ENCODE measurements around the gene LYZL6. TPM values are rescaled to one million over a fixed set of nuclear protein-coding genes. Genes with fewer than 3 reads are reported as not detected.
A peak's percentile ranks its signal among the peaks of the same experiment; 100 is the strongest.
"Not testable (repeated sequence)": the region's sequence is repeated elsewhere in the genome, so short reads cannot be mapped to it uniquely, and the experiment has no call there.

Gene LYZL6
- total RNA-seq, 2 experiments from 2014 or later: not detected

- peaks cover 2% of the 10 kb centered on the region for H3K27me3 Mint-ChIP-seq
- no peak for DNase-seq
- peaks cover 37% of the 10 kb centered on the region for H3K4me1 Mint-ChIP-seq
- peaks cover 63% of the 10 kb centered on the region for H3K36me3 Mint-ChIP-seq
- H3K9me3 Mint-ChIP-seq: peaks cover 10% of the 10 kb centered on the region
- no peak overlapping the region for H3K27ac Mint-ChIP-seq
- no peak overlapping the region for H3K4me3 Mint-ChIP-seq
- ATAC-seq (ENCODE audit: low read depth): no peak
- POLR2A ChIA-PET: interaction anchor here (1.7 to 1.8 kb wide), 2 partner anchors 15 to 37 kb away, joined by 5 read pairs; no protein-coding TSS in a partner anchor
These were observed 31.1 kb downstream of the LYZL6 start for GRCh38 chr17:35912339-35912912.

- POLR2A ChIA-PET: interaction anchor here (1.1 to 2.4 kb wide), 3 partner anchors 9 to 15 kb away, joined by 3 to 8 read pairs (median 3); no protein-coding TSS in a partner anchor
- ATAC-seq (ENCODE audit: low read depth) (no peak), DNase-seq (no peak)
- Mint-ChIP-seq H3K36me3 (peaks cover 51% of the 10 kb centered on the region), H3K4me1 (peaks cover 34% of the 10 kb centered on the region), H3K27me3 (peaks cover 2% of the 10 kb centered on the region), H3K9me3 (peaks cover 7% of the 10 kb centered on the region), H3K4me3 (no peak overlapping the region), H3K27ac (no peak overlapping the region)
These were observed 34.1 kb downstream of the LYZL6 start for GRCh38 chr17:35909408-35909807.

DNA sequence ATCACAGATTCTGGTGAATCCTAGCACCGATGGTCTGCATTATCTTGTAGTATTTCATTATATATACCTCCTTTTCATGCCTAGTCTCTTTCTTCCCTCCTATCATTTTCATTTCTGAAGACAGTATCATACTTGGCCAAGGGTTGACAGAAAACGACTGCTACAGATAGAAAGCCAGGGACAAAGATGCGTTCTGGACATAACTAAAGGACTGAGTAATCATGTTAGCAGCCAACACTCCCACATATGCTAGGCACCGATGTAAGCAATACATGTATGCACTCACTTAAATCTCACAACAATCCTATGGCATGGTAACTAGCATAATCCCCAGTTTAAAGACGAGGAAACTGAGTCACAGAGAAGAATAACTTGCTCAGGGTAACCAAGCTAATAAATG is 35.8 kb downstream of the LYZL6 start:
- POLR2A ChIA-PET: no interaction called here

DNA sequence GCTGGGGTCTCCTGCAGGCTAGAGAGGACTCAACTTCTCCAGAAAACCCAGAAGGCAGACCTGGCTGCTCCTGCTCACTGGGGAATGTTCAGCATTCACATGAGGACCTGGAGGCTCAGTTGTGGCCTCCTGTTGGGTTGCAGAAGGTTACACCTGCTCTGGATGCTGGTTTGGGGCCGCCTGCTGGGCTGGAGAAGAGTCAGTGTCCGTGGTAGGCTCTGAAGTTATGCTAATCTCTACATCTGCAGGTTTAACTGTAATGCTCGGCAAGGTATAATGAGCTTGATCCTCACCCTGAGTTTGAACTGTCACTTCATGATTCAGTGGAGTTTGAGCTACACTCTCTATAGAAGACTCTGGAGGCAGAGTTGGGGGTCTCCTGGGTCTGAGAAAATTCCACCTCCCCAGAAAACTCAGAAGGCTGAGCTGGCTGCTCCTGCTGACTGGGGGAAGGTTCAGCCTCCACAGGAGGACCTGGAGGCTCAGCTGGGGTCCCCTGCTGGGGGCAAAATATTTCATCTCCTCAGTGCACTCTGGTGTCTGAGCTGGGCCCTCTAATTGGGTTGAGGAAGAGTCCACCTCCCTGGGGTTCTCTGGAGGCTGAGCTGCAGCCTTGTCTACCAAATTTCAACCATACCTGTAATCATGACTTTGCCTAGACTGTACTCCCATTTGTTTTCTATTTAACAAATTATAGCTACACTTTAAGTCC is 36.4 kb downstream of the LYZL6 start:
- Mint-ChIP-seq H3K4me1 (peaks cover 25% of the 10 kb centered on the region), H3K4me3 (no peak overlapping the region), H3K27me3 (no peaks in the 10 kb centered on the region), H3K27ac (no peak overlapping the region), H3K9me3 (peaks cover 7% of the 10 kb centered on the region), H3K36me3 (peaks cover 39% of the 10 kb centered on the region)
- POLR2A ChIA-PET: interaction anchor here (1.0 kb wide), 1 partner anchor 66 kb away, joined by 3 read pairs; no protein-coding TSS in a partner anchor
- DNase-seq (no peak), ATAC-seq (ENCODE audit: low read depth) (no peak)

More for the DNA sequence above, 35.8 kb downstream of the LYZL6 start:
- H3K9me3 Mint-ChIP-seq: peaks cover 7% of the 10 kb centered on the region
- peaks cover 25% of the 10 kb centered on the region for H3K4me1 Mint-ChIP-seq
- peaks cover 40% of the 10 kb centered on the region for H3K36me3 Mint-ChIP-seq
- DNase-seq (no peak), ATAC-seq (ENCODE audit: low read depth) (no peak)
- no peaks in the 10 kb centered on the region for H3K27me3 Mint-ChIP-seq
- H3K27ac Mint-ChIP-seq: peak overlapping the region; percentile 40
- no peak overlapping the region for H3K4me3 Mint-ChIP-seq

DNA sequence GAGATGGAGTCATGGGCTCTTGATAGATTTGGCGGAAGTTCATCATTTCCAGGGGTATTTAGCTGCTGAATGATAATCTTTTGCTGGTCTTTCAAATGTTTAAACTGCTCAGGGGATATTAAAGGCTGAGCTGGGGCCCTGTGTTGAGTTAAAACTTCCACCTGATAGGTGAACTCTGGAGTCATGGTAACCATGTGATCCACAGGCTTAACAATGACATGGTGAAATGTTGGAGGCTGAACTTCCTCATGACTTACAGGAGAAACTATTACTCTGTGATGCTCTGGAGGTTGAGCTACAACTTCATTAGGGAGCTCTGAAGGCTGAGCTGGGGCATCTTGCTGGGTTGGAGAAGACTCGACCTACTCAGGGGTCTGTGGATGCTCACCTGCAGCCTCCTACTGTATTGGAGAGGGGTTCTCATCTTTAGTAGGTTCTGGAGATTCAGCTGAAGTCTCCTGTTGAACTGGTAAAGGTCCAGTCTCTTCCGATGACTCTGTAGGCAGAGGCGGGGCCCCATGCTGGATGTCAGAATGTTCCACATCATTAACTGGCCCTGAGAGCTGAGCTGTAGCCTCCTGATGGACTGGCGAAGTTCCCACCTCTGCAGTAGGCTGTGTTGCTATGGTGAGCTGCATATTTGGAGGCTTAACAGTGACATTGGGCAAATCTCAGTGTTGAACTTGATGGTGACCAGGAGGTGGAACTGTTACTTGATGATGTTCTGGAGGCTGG is 37.2 kb downstream of the LYZL6 start:
- Mint-ChIP-seq H3K36me3 (peaks cover 35% of the 10 kb centered on the region), H3K4me1 (peaks cover 26% of the 10 kb centered on the region), H3K4me3 (no peak overlapping the region), H3K9me3 (peaks cover 7% of the 10 kb centered on the region), H3K27ac (no peak overlapping the region), H3K27me3 (no peaks in the 10 kb centered on the region)
- POLR2A ChIA-PET: interaction anchor here (0.9 to 1.0 kb wide), 2 partner anchors 10 to 66 kb away, joined by 3 read pairs; no protein-coding TSS in a partner anchor
- ATAC-seq (ENCODE audit: low read depth) (no peak), DNase-seq (no peak)

DNA sequence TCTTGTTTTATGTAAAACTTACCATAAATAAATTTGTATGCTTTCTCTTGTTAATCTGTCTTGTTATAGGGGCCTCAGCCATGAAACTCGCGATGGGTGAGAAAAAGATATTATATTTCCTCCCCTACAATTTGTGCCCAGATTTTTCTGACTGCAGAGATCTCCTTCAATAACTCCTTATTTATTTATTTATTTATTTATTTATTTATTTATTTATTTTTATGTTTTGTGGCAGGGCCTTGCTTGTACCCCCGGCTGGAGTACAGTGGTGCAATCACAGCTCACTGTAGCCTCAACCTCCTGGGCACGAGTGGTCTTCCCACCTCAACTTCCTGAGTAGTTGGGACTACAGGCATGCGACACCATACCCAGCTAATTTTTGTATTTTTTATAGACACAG is 40.1 kb downstream of the LYZL6 start:
- ATAC-seq (ENCODE audit: low read depth) (no peak), DNase-seq (no peak)
- H3K27me3 Mint-ChIP-seq: no peaks in the 10 kb centered on the region
- no peaks in the 10 kb centered on the region for H3K9me3 Mint-ChIP-seq
- POLR2A ChIA-PET: no interaction called here
- H3K36me3 Mint-ChIP-seq: peaks cover 25% of the 10 kb centered on the region
- no peak overlapping the region for H3K27ac Mint-ChIP-seq
- H3K4me1 Mint-ChIP-seq: peaks cover 45% of the 10 kb centered on the region
- H3K4me3 Mint-ChIP-seq: no peak overlapping the region

DNA sequence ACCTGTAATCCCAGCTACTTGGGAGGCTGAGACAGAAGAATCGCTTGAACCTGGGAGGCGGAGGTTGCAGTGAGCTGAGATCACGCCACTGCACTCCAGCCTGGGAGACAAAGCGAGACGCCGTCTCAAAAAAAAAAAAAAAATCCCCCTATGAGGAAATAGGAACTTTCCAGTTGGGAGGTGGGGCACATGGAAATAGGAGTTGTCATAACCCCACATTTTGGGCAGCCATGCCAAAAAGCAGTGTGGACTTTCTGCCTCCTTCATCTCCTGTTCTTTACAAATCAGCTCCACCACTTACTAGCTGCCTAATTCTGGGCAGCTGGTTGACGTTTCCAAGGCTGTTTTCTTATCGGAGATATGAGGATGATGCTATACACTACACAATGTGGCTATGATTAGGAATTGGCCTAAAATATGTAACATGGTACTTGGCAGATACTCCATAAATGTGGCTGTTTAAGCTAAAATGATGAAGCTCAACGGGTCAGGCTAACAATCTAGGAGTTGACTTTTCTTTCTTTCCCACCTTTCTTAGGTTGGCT is 41.8 kb downstream of the LYZL6 start:
- Mint-ChIP-seq H3K4me1 (peaks cover 50% of the 10 kb centered on the region), H3K27me3 (no peaks in the 10 kb centered on the region), H3K36me3 (peaks cover 18% of the 10 kb centered on the region), H3K9me3 (no peaks in the 10 kb centered on the region), H3K4me3 (peak overlapping the region; percentile 56), H3K27ac (peak overlapping the region; percentile 89)
- POLR2A ChIA-PET: interaction anchor here (0.8 to 2.6 kb wide), 4 partner anchors 9 to 26 kb away, joined by 3 to 10 read pairs (median 4); no protein-coding TSS in a partner anchor
- ATAC-seq (ENCODE audit: low read depth): no peak
- DNase-seq: no peak

DNA sequence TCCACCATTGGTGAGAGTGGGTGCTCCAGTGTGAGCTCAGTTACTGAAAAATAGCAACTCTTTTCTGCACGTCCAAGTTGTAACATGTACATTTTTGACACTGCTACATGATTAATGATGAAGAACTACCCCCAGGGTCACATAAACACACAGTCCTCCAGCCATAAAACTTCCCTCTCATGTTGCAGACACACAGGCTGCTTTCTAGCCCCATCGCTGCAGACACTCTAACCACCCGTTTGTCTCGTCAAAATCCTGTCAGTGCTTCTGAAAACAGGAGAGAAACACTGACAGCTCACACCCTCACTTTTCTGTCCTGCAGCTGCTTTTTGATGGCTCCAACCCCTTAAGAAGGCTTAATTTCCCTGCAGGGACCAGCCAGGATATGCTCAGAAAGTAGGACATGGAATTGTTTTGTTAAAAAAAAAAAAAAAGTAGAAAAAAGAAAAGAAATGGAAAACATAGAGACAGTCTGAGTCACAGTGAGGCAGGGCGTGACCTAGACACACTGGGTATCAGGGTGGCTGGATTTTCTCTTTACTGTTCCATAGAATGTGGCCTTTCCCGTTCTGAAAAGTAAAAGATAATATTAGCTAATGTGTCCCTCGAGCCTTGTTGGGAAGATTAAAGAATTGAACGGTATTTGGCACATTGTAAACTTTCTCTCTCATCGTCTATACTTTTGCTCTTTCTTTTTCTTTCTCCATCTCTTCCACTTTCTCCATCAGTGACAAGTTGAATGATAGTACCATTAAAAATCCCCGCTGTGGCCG is 42.6 kb downstream of the LYZL6 start:
- peaks cover 54% of the 10 kb centered on the region for H3K4me1 Mint-ChIP-seq
- no peak for ATAC-seq (ENCODE audit: low read depth)
- no peak for DNase-seq

DNA sequence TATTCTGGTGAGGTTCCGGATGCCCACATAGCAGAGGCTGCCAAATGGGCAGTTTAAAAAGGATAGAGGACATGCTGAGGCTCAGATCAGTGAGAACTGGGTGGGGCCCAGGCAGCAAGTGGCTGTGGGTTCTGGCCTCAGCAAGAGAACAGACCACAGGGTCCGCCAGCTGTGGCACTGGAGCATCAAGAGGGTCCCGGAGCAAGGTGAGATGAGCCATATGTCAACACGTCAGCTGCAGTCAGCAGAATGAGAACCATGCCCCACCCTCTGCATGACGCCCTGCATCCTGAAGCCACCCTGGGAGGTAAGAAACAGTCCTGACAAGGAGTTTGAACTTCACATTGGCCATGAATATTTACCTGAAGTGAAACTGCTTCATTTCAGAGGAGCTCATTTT is 43.2 kb downstream of the LYZL6 start:
- Mint-ChIP-seq H3K27me3 (no peaks in the 10 kb centered on the region), H3K9me3 (no peaks in the 10 kb centered on the region), H3K36me3 (peaks cover 11% of the 10 kb centered on the region), H3K27ac (peak overlapping the region; percentile 89), H3K4me1 (peaks cover 60% of the 10 kb centered on the region), H3K4me3 (peak overlapping the region; percentile 80)
- ATAC-seq (ENCODE audit: low read depth) (no peak), DNase-seq (peak; percentile 45)
- POLR2A ChIA-PET: interaction anchor here (0.6 to 2.6 kb wide), 7 partner anchors 8 to 90 kb away, joined by 3 to 10 read pairs (median 3); no protein-coding TSS in a partner anchor

More for the DNA sequence above, 42.6 kb downstream of the LYZL6 start:
- no peaks in the 10 kb centered on the region for H3K9me3 Mint-ChIP-seq
- peaks cover 15% of the 10 kb centered on the region for H3K36me3 Mint-ChIP-seq
- H3K27ac Mint-ChIP-seq: peak overlapping the region; percentile 89
- peak overlapping the region; percentile 80 for H3K4me3 Mint-ChIP-seq
- H3K27me3 Mint-ChIP-seq: no peaks in the 10 kb centered on the region
- POLR2A ChIA-PET: interaction anchor here (0.6 to 2.6 kb wide), 10 partner anchors 9 to 91 kb away, joined by 3 to 10 read pairs (median 4); no protein-coding TSS in a partner anchor

DNA sequence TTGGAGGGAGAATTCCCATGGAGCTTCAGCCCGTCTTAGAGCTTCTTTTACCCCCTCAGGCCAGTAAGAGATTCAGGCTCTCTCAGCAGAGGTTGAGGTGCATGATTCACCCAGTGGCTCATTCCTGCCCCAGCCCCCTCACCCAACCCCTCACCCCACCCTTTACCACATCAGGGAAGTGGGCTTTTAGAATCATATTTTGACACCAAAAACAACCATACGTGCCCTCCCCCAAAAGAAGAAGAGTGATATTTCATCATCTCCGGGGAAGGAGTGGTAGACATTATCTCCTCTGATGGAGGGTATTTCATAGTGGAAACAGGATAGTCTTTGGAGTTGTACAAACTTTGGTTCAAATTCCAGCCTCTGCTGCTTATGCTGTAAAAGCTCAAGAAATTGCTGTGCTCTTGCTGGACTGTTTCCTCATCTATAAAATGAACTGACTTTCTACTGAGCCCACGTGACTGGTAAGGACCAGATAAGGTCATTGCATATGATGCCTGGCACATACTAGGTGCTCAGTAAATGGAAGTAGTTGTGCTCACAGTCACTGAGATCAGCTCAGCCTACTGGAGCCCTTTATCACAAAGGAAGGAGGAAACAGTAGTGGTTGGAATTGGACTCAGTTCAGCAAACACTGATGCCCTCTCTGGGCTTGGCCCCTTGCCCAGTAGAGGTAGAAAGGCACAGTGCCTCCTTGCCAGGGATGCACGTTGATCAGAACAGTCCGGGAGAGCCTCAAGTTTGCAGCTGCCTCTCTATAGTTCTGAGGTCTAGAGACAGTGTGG is 45.0 kb downstream of the LYZL6 start:
- no peaks in the 10 kb centered on the region for H3K9me3 Mint-ChIP-seq
- POLR2A ChIA-PET: interaction anchor here (0.6 to 4.5 kb wide), 17 partner anchors 9 to 90 kb away, joined by 3 to 29 read pairs (median 4); partner anchors contain the start of genes CCL5, RDM1 and TAF15
- H3K36me3 Mint-ChIP-seq: peaks cover 11% of the 10 kb centered on the region

DNA sequence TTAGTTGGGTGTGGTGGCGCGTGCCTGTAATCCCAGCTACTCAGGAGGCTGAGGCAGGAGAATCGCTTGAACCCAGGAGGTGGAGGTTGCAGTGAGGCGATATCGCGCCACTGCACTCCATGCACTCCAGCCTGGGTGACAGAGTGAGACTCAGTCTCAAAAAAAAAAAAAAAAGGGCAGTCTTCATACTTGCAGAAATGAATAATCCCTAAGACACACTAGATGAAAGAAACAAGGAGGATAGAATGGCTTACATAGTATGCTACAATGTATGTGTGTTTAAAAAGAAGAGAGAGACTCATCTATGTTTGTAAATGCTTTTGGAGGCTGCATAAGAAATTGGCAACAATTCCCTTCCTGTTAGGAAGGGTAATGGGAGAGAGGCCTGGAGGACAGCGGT is 45.7 kb downstream of the LYZL6 start:
- peaks cover 12% of the 10 kb centered on the region for H3K36me3 Mint-ChIP-seq
- peak overlapping the region; percentile 89 for H3K27ac Mint-ChIP-seq
- ATAC-seq (ENCODE audit: low read depth); H3K27me3 Mint-ChIP-seq; DNase-seq; H3K9me3 Mint-ChIP-seq: not testable (repeated sequence)
- peaks cover 64% of the 10 kb centered on the region for H3K4me1 Mint-ChIP-seq
- POLR2A ChIA-PET: interaction anchor here (0.6 to 4.5 kb wide), 13 partner anchors 8 to 89 kb away, joined by 3 to 29 read pairs (median 5); partner anchors contain the start of genes CCL5, RDM1 and TAF15
- H3K4me3 Mint-ChIP-seq: peak overlapping the region; percentile 80

More for the DNA sequence above, 45.0 kb downstream of the LYZL6 start:
- H3K27me3 Mint-ChIP-seq: no peaks in the 10 kb centered on the region
- ATAC-seq (ENCODE audit: low read depth) (peak; percentile 48), DNase-seq (no peak)
- H3K27ac Mint-ChIP-seq: peak overlapping the region; percentile 89
- peaks cover 65% of the 10 kb centered on the region for H3K4me1 Mint-ChIP-seq
- peak overlapping the region; percentile 80 for H3K4me3 Mint-ChIP-seq
